Measurements from ENCODE around the gene GRK3. TPM values are rescaled to one million over a fixed set of nuclear protein-coding genes. Genes with fewer than 3 reads are reported as not detected.

Gene GRK3
- total and polyA plus RNA-seq, 2 donors (not counting 3 experiments of a cell fraction or from before 2014, with no cell fraction given): 0.68 to 4.4 TPM

DNA sequence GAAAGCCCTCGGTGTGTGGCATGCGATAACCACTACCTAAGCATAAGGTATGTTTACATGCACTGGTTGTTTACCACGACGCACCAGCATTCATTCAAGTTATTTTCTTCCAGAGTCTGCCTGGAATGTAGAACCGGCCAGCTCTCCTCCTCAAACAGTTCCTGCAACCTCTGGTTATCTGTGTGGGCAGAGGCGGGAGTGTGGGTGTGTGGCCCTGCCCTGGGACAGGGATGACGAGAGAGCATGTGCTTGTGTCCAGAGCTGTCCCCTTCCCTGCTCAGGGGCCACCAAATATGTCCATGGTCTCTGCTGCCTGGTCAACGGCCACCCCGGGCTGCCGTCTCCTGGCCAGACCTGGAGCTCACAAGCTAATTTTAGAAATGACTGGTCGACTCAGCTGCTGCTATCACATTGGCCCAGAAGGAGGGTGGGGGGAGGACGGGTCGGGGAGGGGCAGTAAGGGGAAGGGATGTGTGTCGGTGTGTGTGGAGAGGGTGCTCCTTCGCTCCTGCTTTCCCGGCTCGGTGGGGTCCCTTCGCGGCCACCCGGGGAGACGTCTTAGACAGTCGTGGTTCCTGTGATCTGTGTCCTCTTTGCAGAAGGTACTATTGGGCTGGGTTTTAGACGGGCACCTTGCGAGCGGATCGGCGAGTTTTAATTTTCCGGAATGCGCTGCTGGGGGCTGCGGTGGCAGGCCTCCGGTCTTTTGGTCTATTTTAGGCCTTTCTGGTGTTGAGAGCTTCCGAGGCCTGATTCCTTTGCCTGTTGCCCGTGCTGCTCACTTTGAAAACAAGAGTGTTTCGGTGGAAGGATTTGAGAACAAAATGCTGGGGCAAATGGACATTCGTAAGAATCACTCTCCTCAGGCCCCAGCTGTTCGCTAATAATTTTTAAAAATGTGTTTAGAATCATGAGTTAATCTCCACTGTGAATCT, 177.5 kb downstream of the GRK3 start, which contains the start of gene MYO18B:
TSS of gene MYO18B (plus strand) at position 497 of the 935 bp plus-strand sequence. CDS start 18,905 bp downstream, outside the sequence.
- Histone ChIP-seq H2AFZ (ENCODE audit: low read depth, low read length) (no peak within 1 kb of the TSS), H3K36me3 (ENCODE audit: control insufficient read depth in 2 of 2, extremely low read depth in 1 of 2, insufficient read depth in 2 of 2, low read length in 2 of 2) (no peaks in the 10 kb centered on the region), H3K9me1 (replicated peaks; ENCODE audit: control insufficient read depth, extremely low read depth, insufficient read depth, low read length) (no peaks in the 10 kb centered on the region), H4K20me1 (replicated peaks; ENCODE audit: control insufficient read depth, extremely low read depth, insufficient read depth, low read length) (no peaks in the 10 kb centered on the region), H3K9ac (replicated peaks; ENCODE audit: extremely low read depth, insufficient read depth, low read length) (no peak within 1 kb of the TSS), H3K4me2 (ENCODE audit: insufficient read depth, low read length) (no peak within 1 kb of the TSS), H3K4me3 (replicated peaks in 1 of 3; ENCODE audit: insufficient read depth in 1 of 3, low read depth in 1 of 3, low read length in 3 of 3) (no peak within 1 kb of the TSS), H3K27ac (ENCODE audit: insufficient read depth, low read depth, low read length) (no peak within 1 kb of the TSS), H3K27me3 (ENCODE audit: control insufficient read depth in 2 of 2, insufficient read depth in 2 of 2, low read length in 2 of 2) (no peaks in the 10 kb centered on the region), H3K79me2 (ENCODE audit: control insufficient read depth, insufficient read depth, low read length) (no peaks in the 10 kb centered on the region), H3K4me1 (ENCODE audit: control insufficient read depth, extremely low read depth, insufficient read depth, low read length) (peaks cover 11% of the 10 kb centered on the region), H3K9me3 (replicated peaks; ENCODE audit: control insufficient read depth, insufficient read depth, low read length) (no peaks in the 10 kb centered on the region)
- dilution Hi-C loops (cut with MboI; ENCODE audit: extremely low pct_ligation_motif_present, low sequenced_read_pairs) (no loop called here), intact Hi-C loops (cut with micrococcal nuclease) (no loop called here)
- CTCF ChIA-PET: interaction anchor here (1.1 to 1.2 kb wide), 2 partner anchors 8 to 41 kb away, joined by 3 to 4 read pairs; no protein-coding TSS in a partner anchor
- no peak for FAIRE-seq
- no peak for DNase-seq (ENCODE audit: low read depth, low spot score)
- BruUV-seq (replicated peaks): no TSS peak
- POLR2A ChIA-PET: no interaction called here
- TF ChIP-seq, protein P1, sequence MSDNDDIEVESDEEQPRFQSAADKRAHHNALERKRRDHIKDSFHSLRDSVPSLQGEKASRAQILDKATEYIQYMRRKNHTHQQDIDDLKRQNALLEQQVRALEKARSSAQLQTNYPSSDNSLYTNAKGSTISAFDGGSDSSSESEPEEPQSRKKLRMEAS (IDR thresholded peaks at IDR 0.05; ENCODE audit: insufficient read depth, insufficient read length): no peak
- no peak for TF ChIP-seq POLR2A (IDR thresholded peaks at IDR 0.05; ENCODE audit: low read depth, low read length)
- TF ChIP-seq EZH2 (IDR thresholded peaks at IDR 0.05; ENCODE audit: borderline replicate concordance, low read depth, low read length, severe bottlenecking): no peak
- no peak for TF ChIP-seq GATA2 (IDR thresholded peaks at IDR 0.05; ENCODE audit: insufficient read depth, insufficient read length, low read depth, low read length)
- TF ChIP-seq MYC (IDR thresholded peaks at IDR 0.05; ENCODE audit: low read depth, low read length): no peak
- no peak for TF ChIP-seq FOS (IDR thresholded peaks at IDR 0.05; ENCODE audit: borderline replicate concordance, insufficient read depth, low read length)
- TF ChIP-seq, protein P2, sequence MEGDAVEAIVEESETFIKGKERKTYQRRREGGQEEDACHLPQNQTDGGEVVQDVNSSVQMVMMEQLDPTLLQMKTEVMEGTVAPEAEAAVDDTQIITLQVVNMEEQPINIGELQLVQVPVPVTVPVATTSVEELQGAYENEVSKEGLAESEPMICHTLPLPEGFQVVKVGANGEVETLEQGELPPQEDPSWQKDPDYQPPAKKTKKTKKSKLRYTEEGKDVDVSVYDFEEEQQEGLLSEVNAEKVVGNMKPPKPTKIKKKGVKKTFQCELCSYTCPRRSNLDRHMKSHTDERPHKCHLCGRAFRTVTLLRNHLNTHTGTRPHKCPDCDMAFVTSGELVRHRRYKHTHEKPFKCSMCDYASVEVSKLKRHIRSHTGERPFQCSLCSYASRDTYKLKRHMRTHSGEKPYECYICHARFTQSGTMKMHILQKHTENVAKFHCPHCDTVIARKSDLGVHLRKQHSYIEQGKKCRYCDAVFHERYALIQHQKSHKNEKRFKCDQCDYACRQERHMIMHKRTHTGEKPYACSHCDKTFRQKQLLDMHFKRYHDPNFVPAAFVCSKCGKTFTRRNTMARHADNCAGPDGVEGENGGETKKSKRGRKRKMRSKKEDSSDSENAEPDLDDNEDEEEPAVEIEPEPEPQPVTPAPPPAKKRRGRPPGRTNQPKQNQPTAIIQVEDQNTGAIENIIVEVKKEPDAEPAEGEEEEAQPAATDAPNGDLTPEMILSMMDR (IDR thresholded peaks at IDR 0.05; ENCODE audit: extremely low read depth in 1 of 2, insufficient read depth in 1 of 2, low read depth in 1 of 2, low read length in 2 of 2): no peak
- no peak for TF ChIP-seq POLR2AphosphoS5 (IDR thresholded peaks at IDR 0.05; ENCODE audit: insufficient read depth, low read depth, low read length)
- no peak for TF ChIP-seq JUN (IDR thresholded peaks at IDR 0.05; ENCODE audit: borderline replicate concordance, insufficient read depth, insufficient read length, low read depth)
